Superior temporal gyrus (tissue), 1 donor: Measurements from ENCODE around the gene GHR.

Experiments
- DNase-seq: peaks from one replicate; pipeline ENCODE4 v3.0.0-alpha.2; 2016; ENCODE audit errors: extremely low spot score

GHR gene

GRCh38 chr5:42461507-42461906 is 38.3 kb downstream of the GHR start:
- no peak for DNase-seq

GRCh38 chr5:42462083-42462482 is 38.8 kb downstream of the GHR start:
- DNase-seq = no peak

- no peak for DNase-seq
These were observed 44.3 kb downstream of the GHR start for GRCh38 chr5:42467572-42467971.

GRCh38 chr5:42467981-42468524 is 44.8 kb downstream of the GHR start:
- no peak for DNase-seq

- DNase-seq = no peak
These were observed 60.4 kb downstream of the GHR start for GRCh38 chr5:42483472-42484154.

GRCh38 chr5:42487077-42487476 is 63.8 kb downstream of the GHR start:
- no peak for DNase-seq

GRCh38 chr5:42487821-42488220 is 64.6 kb downstream of the GHR start:
- DNase-seq = no peak

GRCh38 chr5:42490831-42491230 is 67.6 kb downstream of the GHR start:
- DNase-seq = no peak

- no peak for DNase-seq
These were observed 68.5 kb downstream of the GHR start for GRCh38 chr5:42491699-42492098.

- DNase-seq = no peak
These were observed 69.7 kb downstream of the GHR start for GRCh38 chr5:42492974-42493373.

- DNase-seq = no peak
These were observed 71.2 kb downstream of the GHR start for GRCh38 chr5:42494414-42494813.

- peak; percentile 38 for DNase-seq
These were observed 72.7 kb downstream of the GHR start for GRCh38 chr5:42495914-42496313.

- no peak for DNase-seq
These were observed 73.3 kb downstream of the GHR start for GRCh38 chr5:42496397-42497156.

- DNase-seq = no peak
These were observed 74.8 kb downstream of the GHR start for GRCh38 chr5:42498000-42498399.

GRCh38 chr5:42499016-42499415 is 75.8 kb downstream of the GHR start:
- no peak for DNase-seq

- DNase-seq = no peak
These were observed 76.9 kb downstream of the GHR start for GRCh38 chr5:42500003-42500599.

GRCh38 chr5:42502613-42503470 is 79.6 kb downstream of the GHR start:
- DNase-seq = no peak

GRCh38 chr5:42506662-42507061 is 83.4 kb downstream of the GHR start:
- no peak for DNase-seq

GRCh38 chr5:42507451-42508097 is 84.3 kb downstream of the GHR start:
- DNase-seq = no peak

GRCh38 chr5:42513246-42513645 is 90.0 kb downstream of the GHR start:
- DNase-seq = no peak

GRCh38 chr5:42514754-42515153 is 91.5 kb downstream of the GHR start:
- DNase-seq = no peak
